Stimulated activated naive CD4-positive, alpha-beta T cell (primary cell): ENCODE measurements around the gene NT5C.
A peak's percentile ranks its signal among the peaks of the same experiment; 100 is the strongest.
"Not testable (repeated sequence)": the region's sequence is repeated elsewhere in the genome, so short reads cannot be mapped to it uniquely, and the experiment has no call there.

Experiments used
- DNase-seq, 6 experiments: peaks; one replicate each; lab custom pipeline; 2025; lab: John Stamatoyannopoulos, UW

Gene NT5C

GRCh38 chr17:75131278-75132017 lies at the start of gene NT5C:
NT5C (minus strand) TSS chr17:75131742; CDS start chr17:75131707, 35 bp downstream.
- peak; percentile 27 to 60 (median 50) for DNase-seq

- DNase-seq: peak in 1 of 6 experiments; percentile 8
Observed at GRCh38 chr17:75181110-75181509, 49.6 kb upstream of the NT5C start.

GRCh38 chr17:75178453-75178852 lies 46.9 kb upstream of the NT5C start:
- DNase-seq: no peak

- no peak for DNase-seq
Observed at GRCh38 chr17:75176625-75177024, 45.1 kb upstream of the NT5C start.

GRCh38 chr17:75174996-75175395 lies 43.5 kb upstream of the NT5C start:
- DNase-seq: no peak

GRCh38 chr17:75173526-75173925 lies 42.0 kb upstream of the NT5C start:
- DNase-seq: no peak

GRCh38 chr17:75168998-75169397 lies 37.5 kb upstream of the NT5C start:
- no peak for DNase-seq

GRCh38 chr17:75164606-75165005 lies 33.1 kb upstream of the NT5C start:
- DNase-seq: not testable (repeated sequence)

GRCh38 chr17:75163074-75163473 lies 31.5 kb upstream of the NT5C start:
- no peak for DNase-seq

- no peak for DNase-seq
Observed at GRCh38 chr17:75160211-75160610, 28.7 kb upstream of the NT5C start.

- no peak for DNase-seq
Observed at GRCh38 chr17:75159196-75160031, 27.9 kb upstream of the NT5C start.

GRCh38 chr17:75158480-75158879 lies 26.9 kb upstream of the NT5C start:
- not testable (repeated sequence) for DNase-seq

GRCh38 chr17:75155191-75155601 lies 23.7 kb upstream of the NT5C start:
- no peak for DNase-seq

GRCh38 chr17:75154195-75155106 lies 22.9 kb upstream of the NT5C start, which contains the start of gene JPT1:
JPT1 (minus strand) TSS chr17:75154512; CDS start chr17:75154397, 115 bp downstream.
- DNase-seq: peak; percentile 93 to 98 (median 96)

- peak in 2 of 6 experiments; percentile 14 to 43 for DNase-seq
Observed at GRCh38 chr17:75153780-75154194, 22.2 kb upstream of the NT5C start.

- DNase-seq: no peak
Observed at GRCh38 chr17:75152922-75153779, 21.6 kb upstream of the NT5C start.

GRCh38 chr17:75152523-75152921 lies 21.0 kb upstream of the NT5C start:
- DNase-seq: no peak

- DNase-seq: no peak
Observed at GRCh38 chr17:75151930-75152329, 20.4 kb upstream of the NT5C start.

- DNase-seq: no peak
Observed at GRCh38 chr17:75147878-75148546, 16.5 kb upstream of the NT5C start.

GRCh38 chr17:75146592-75146991 lies 15.1 kb upstream of the NT5C start:
- DNase-seq: no peak
